GM23338 (cell line): ENCODE measurements around the gene HOXA5. TPM values are rescaled to one million over a fixed set of nuclear protein-coding genes. Genes with fewer than 3 reads are reported as not detected.

Source experiments
- ATAC-seq: fragments of 200-7000 bp; cut with Tn5 transposase; 3 replicates; pipeline ENCODE4 v1.9.1; 2020
- DNase-seq: peaks from one replicate; pipeline ENCODE4 v3.0.0-alpha.2; 2015; ENCODE audit warnings: low spot score
- H2AFZ ChIP-seq: fragments of 200-600 bp; sonication (generic); 2 replicates; pipeline ENCODE4 v1.8.0; 2016; ENCODE audit warnings: antibody characterized with exemption, mild to moderate bottlenecking, moderate library complexity
- H3F3A ChIP-seq: fragments of 200-600 bp; sonication (generic); replicated peaks from 2 replicates; pipeline ENCODE4 v1.8.0; 2017; ENCODE audit warnings: antibody characterized with exemption, mixed run types, low read depth
- H3K27ac ChIP-seq: fragments of 200-600 bp; sonication (generic); 2 replicates; pipeline ENCODE4 v1.6.1; 2016; ENCODE audit warnings: low read depth
- H3K27me3 ChIP-seq: fragments of 200-600 bp; sonication (generic); 2 replicates; pipeline ENCODE4 v1.8.0; 2016; ENCODE audit warnings: mild to moderate bottlenecking, mixed run types, moderate library complexity; ENCODE audit not compliant: insufficient read depth
- H3K36me3 ChIP-seq: fragments of 200-600 bp; sonication (generic); 2 replicates; pipeline ENCODE4 v1.8.0; 2016; ENCODE audit warnings: mild to moderate bottlenecking; ENCODE audit not compliant: insufficient read depth
- H3K4me1 ChIP-seq: fragments of 200-600 bp; sonication (generic); 2 replicates; pipeline ENCODE4 v1.8.0; 2016; ENCODE audit warnings: mild to moderate bottlenecking, moderate library complexity; ENCODE audit not compliant: insufficient read depth
- H3K4me2 ChIP-seq: fragments of 200-600 bp; sonication (generic); 2 replicates; pipeline ENCODE4 v1.7.1; 2017; ENCODE audit warnings: mixed run types
- H3K4me3 ChIP-seq: fragments of 200-600 bp; sonication (generic); 2 replicates; pipeline ENCODE4 v1.6.1; 2016; ENCODE audit warnings: mixed run types
- H3K79me2 ChIP-seq: fragments of 200-600 bp; sonication (generic); replicated peaks from 2 replicates; pipeline ENCODE4 v1.8.0; 2017; ENCODE audit warnings: mild to moderate bottlenecking; ENCODE audit not compliant: insufficient read depth
- H3K9me2 ChIP-seq: fragments of 200-600 bp; sonication (generic); 2 replicates; pipeline ENCODE4 v1.8.0; 2017; ENCODE audit not compliant: insufficient read depth
- H4K20me1 ChIP-seq: fragments of 200-600 bp; sonication (generic); replicated peaks from 2 replicates; pipeline ENCODE4 v1.8.0; 2017; ENCODE audit warnings: mild to moderate bottlenecking; ENCODE audit not compliant: insufficient read depth
- H3K27ac Mint-ChIP-seq: 2 replicates; pipeline ENCODE4 v1.8.0; 2020; ENCODE audit warnings: inconsistent platforms, mild to moderate bottlenecking, moderate library complexity, mixed read lengths
- H3K27me3 Mint-ChIP-seq: 3 replicates; pipeline ENCODE4 v1.8.0; 2022; ENCODE audit warnings: low read depth, mild to moderate bottlenecking, moderate library complexity, mixed read lengths, inconsistent platforms; ENCODE audit not compliant: insufficient read depth, poor library complexity
- H3K36me3 Mint-ChIP-seq: 3 replicates; pipeline ENCODE4 v1.8.0; 2021; ENCODE audit warnings: low read depth, mild to moderate bottlenecking, inconsistent platforms, moderate library complexity, mixed read lengths
- H3K4me1 Mint-ChIP-seq: 3 replicates; pipeline ENCODE4 v1.8.0; 2020; ENCODE audit warnings: mild to moderate bottlenecking, inconsistent platforms, mixed read lengths
- H3K4me3 Mint-ChIP-seq: 3 replicates; pipeline ENCODE4 v1.8.0; 2021; ENCODE audit warnings: moderate library complexity, mild to moderate bottlenecking, inconsistent platforms, mixed read lengths
- H3K9me3 Mint-ChIP-seq: 3 replicates; pipeline ENCODE4 v1.8.0; 2020; ENCODE audit warnings: moderate library complexity, mild to moderate bottlenecking, inconsistent platforms, mixed read lengths
- CREB1 ChIP-seq: fragments of 250-450 bp; sonication (Bioruptor Pico); IDR thresholded peaks from 2 replicates; pipeline ENCODE4 v1.5.0; 2020; ENCODE audit warnings: low read depth, mild to moderate bottlenecking, moderate library complexity
- EZH2 ChIP-seq: fragments of 200-600 bp; sonication (generic); IDR thresholded peaks from one replicate; pipeline ENCODE4 v1.8.0; 2017; ENCODE audit warnings: antibody characterized with exemption, mild to moderate bottlenecking, low read depth; ENCODE audit not compliant: unreplicated experiment
- EZH2phosphoT487 ChIP-seq: fragments of 200-600 bp; sonication (generic); IDR thresholded peaks from one replicate; pipeline ENCODE4 v1.8.1; 2018; ENCODE audit warnings: antibody characterized with exemption; ENCODE audit not compliant: unreplicated experiment
- REST ChIP-seq: IDR thresholded peaks from one replicate; pipeline ENCODE4 v1.6.1; 2018; ENCODE audit warnings: antibody characterized with exemption; ENCODE audit not compliant: unreplicated experiment
- ZNF331 ChIP-seq: fragments of 250-450 bp; sonication (Bioruptor Pico); IDR thresholded peaks from 2 replicates; pipeline ENCODE4 v1.5.0; 2020; ENCODE audit warnings: low read depth, mild to moderate bottlenecking, moderate library complexity
- polyA plus RNA-seq: library from polyadenylated mRNA; unstranded; fragments of >200 nt; fragmentation: Nextera tagmentation; extraction: Ambion mirVana; gene quantifications from 2 replicates; pipeline ENCODE4 v1.2.1, GENCODE V29; 2016
- total RNA-seq: library from RNA; depleted of rRNA; stranded (reverse); fragments of >200 nt; shearing (Covaris generic); gene quantifications from 2 replicates; pipeline ENCODE4 v1.2.3, GENCODE V29; 2014

HOXA5 gene
- total and polyA plus RNA-seq, 2 experiments from 2014 or later, result not detected

DNA sequence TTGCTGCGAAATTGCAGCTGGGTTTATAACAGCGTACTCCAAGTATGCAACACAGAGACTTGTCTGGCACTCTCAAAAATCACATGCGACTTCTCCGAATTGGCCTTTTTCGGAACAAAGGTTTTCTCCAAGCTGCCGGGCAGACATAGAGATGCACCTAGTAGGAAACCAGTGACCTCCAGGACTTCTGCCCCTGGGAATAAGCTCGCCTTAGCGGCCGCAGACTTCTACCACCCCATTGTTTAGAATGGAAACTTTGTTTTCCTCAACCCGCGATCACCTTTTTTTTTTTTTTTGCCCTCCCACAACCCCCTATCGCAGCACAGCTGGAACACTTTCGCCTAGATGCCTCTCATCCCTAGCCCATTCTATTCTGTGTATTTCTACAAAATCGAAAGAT is 35.5 kb upstream of the HOXA5 start:
- no peaks in the 10 kb centered on the region for H3K36me3 Mint-ChIP-seq
- Histone ChIP-seq H3K4me1 (peaks cover 43% of the 10 kb centered on the region), H3K36me3 (no peaks in the 10 kb centered on the region), H3K27ac (no peak overlapping the region), H3F3A (peaks cover 44% of the 10 kb centered on the region), H4K20me1 (peaks cover 66% of the 10 kb centered on the region), H3K9me2 (no peaks in the 10 kb centered on the region), H3K4me2 (peak overlapping the region; percentile 62), H3K4me3 (peak overlapping the region; percentile 36), H2AFZ (no peak overlapping the region), H3K79me2 (no peaks in the 10 kb centered on the region), H3K27me3 (peaks cover 100% of the 10 kb centered on the region)
- peaks cover 100% of the 10 kb centered on the region for H3K27me3 Mint-ChIP-seq
- H3K4me1 Mint-ChIP-seq, result peaks cover 22% of the 10 kb centered on the region
- H3K27ac Mint-ChIP-seq, result no peak overlapping the region
- TF ChIP-seq EZH2phosphoT487 (peak; percentile 52), ZNF331 (CRISPR knock-in tag) (no peak), EZH2 (peak; percentile 88)
- H3K4me3 Mint-ChIP-seq, result no peak overlapping the region
- H3K9me3 Mint-ChIP-seq, result peaks cover 7% of the 10 kb centered on the region; the same call in 1 of the 3 replicates
- DNase-seq (no peak), ATAC-seq (no peak)

DNA sequence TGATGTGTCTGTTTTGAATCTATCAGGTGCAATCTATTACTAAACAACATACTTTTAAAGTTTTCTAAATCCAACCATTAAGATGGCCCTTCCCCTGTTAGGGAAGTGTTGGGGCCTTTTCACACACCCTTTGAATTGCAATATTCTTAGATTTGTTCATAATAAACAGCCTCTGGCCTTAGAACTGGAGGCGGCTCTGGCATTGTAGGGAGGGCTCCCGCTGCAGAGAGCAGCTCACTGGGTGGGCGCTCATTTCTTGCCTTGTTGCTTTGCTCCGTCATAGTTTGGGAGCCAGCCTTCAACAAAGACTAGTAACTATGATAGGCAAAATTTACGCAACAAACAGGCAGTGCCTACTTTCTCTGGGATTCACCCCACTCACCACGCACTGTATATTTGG is 34.9 kb upstream of the HOXA5 start:
- no peak overlapping the region for H3K4me3 ChIP-seq
- no peaks in the 10 kb centered on the region for H3K9me2 ChIP-seq
- H3K27me3 ChIP-seq, result peaks cover 100% of the 10 kb centered on the region
- H3K4me1 ChIP-seq, result peaks cover 36% of the 10 kb centered on the region
- peaks cover 22% of the 10 kb centered on the region for H3K4me1 Mint-ChIP-seq
- peaks cover 39% of the 10 kb centered on the region for H3F3A ChIP-seq
- no peak overlapping the region for H3K27ac ChIP-seq
- H3K36me3 ChIP-seq, result no peaks in the 10 kb centered on the region
- H2AFZ ChIP-seq, result no peak overlapping the region
- ATAC-seq, result no peak
- peaks cover 96% of the 10 kb centered on the region for H3K27me3 Mint-ChIP-seq
- TF ChIP-seq CREB1, result no peak
- no peak for TF ChIP-seq EZH2phosphoT487
- TF ChIP-seq EZH2, result peak; percentile 20
- no peak for DNase-seq
- no peak overlapping the region for H3K4me2 ChIP-seq
- peaks cover 7% of the 10 kb centered on the region; the same call in 1 of the 3 replicates for H3K9me3 Mint-ChIP-seq
- no peaks in the 10 kb centered on the region for H3K79me2 ChIP-seq
- no peak overlapping the region for H3K4me3 Mint-ChIP-seq
- H3K36me3 Mint-ChIP-seq, result no peaks in the 10 kb centered on the region
- H3K27ac Mint-ChIP-seq, result no peak overlapping the region
- peaks cover 63% of the 10 kb centered on the region for H4K20me1 ChIP-seq

DNA sequence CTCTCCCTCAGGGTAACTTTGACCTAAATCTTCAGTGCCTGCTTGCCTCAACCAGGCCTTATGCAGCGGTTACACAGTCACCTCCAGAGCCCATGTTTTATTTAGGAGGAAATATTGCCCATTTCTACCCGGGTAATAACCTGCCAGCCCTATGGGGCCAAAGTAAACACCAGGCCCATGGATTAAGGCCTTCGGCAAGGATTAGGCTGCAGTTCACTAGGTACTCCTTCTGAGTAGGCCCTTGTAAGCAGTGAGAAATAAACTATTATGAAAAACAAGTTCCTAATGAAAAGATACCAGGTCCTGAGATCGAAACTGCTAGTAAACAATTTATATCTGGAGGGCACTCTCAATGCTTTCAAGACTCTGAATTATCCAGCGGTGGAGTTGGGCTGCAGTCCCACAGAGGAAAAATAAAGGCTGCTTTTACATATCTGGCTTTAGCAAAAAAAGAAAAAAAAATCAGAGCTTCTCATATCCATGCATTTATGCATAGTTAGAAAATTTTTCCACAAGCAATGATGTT is 34.4 kb upstream of the HOXA5 start:
- Histone ChIP-seq H3K36me3 (no peaks in the 10 kb centered on the region), H4K20me1 (peaks cover 61% of the 10 kb centered on the region), H3K4me2 (no peak overlapping the region), H3K4me1 (peaks cover 34% of the 10 kb centered on the region), H3K9me2 (no peaks in the 10 kb centered on the region), H3K4me3 (no peak overlapping the region), H3F3A (peaks cover 37% of the 10 kb centered on the region), H3K79me2 (no peaks in the 10 kb centered on the region), H3K27ac (no peak overlapping the region), H2AFZ (no peak overlapping the region), H3K27me3 (peaks cover 100% of the 10 kb centered on the region)
- peaks cover 95% of the 10 kb centered on the region for H3K27me3 Mint-ChIP-seq
- no peak overlapping the region for H3K4me3 Mint-ChIP-seq
- TF ChIP-seq EZH2, result peak; percentile 94
- no peak for TF ChIP-seq REST
- H3K4me1 Mint-ChIP-seq, result peaks cover 20% of the 10 kb centered on the region
- peaks cover 6% of the 10 kb centered on the region; the same call in 1 of the 3 replicates for H3K9me3 Mint-ChIP-seq
- ATAC-seq (no peak), DNase-seq (no peak)
- no peaks in the 10 kb centered on the region for H3K36me3 Mint-ChIP-seq
- no peak overlapping the region for H3K27ac Mint-ChIP-seq
